ENCODE results near the gene RADX. TPM values are rescaled to one million over a fixed set of nuclear protein-coding genes. Genes with fewer than 3 reads are reported as not detected.

Gene RADX
- total RNA-seq, 1 experiment from 2014 or later = 0.20 TPM

DNA sequence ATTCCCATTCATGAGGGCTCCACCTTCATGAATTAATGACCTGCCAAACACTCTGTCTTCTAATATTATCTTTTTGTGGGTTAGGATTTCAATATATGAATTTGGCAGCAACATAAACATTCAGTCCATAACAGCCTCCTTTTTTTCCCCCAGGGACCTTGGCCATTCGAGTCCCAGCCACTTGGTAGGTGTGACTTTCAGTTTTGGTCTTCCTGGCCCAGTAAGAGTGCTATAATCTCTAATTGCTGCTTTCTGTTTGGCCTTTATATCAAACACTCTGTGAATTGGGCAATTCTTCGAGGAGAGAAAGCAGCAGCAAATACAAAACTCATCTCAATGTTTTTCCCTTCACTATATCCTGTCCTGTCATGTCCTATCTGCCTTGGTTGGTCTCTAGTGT is 12.4 kb upstream of the RADX start:
- TF ChIP-seq, protein P1, sequence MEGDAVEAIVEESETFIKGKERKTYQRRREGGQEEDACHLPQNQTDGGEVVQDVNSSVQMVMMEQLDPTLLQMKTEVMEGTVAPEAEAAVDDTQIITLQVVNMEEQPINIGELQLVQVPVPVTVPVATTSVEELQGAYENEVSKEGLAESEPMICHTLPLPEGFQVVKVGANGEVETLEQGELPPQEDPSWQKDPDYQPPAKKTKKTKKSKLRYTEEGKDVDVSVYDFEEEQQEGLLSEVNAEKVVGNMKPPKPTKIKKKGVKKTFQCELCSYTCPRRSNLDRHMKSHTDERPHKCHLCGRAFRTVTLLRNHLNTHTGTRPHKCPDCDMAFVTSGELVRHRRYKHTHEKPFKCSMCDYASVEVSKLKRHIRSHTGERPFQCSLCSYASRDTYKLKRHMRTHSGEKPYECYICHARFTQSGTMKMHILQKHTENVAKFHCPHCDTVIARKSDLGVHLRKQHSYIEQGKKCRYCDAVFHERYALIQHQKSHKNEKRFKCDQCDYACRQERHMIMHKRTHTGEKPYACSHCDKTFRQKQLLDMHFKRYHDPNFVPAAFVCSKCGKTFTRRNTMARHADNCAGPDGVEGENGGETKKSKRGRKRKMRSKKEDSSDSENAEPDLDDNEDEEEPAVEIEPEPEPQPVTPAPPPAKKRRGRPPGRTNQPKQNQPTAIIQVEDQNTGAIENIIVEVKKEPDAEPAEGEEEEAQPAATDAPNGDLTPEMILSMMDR (conservative IDR thresholded peaks at IDR 0.05) = no peak
- TF ChIP-seq EZH2 (IDR thresholded peaks at IDR 0.05; ENCODE audit: low read depth) = no peak
- H3K4me2 ChIP-seq = no peak overlapping the region
- no peaks in the 10 kb centered on the region for H3K36me3 ChIP-seq (ENCODE audit: low read depth)
- H3K4me1 ChIP-seq (replicated peaks; ENCODE audit: insufficient read depth) = no peaks in the 10 kb centered on the region
- H3K4me3 ChIP-seq = no peak overlapping the region
- H3K9me2 ChIP-seq (ENCODE audit: insufficient read depth) = no peaks in the 10 kb centered on the region
- H3K27me3 ChIP-seq (ENCODE audit: insufficient read depth, low read depth) = no peaks in the 10 kb centered on the region
- H3K79me2 ChIP-seq (ENCODE audit: low read depth) = no peaks in the 10 kb centered on the region
- intact Hi-C loops (cut with micrococcal nuclease; ENCODE audit: unreplicated experiment) = no loop called here
- POLR2A ChIA-PET (ENCODE audit: unreplicated experiment) = no interaction called here
- H3K27ac ChIP-seq = no peak overlapping the region
- no TSS peak for BruUV-seq (replicated peaks)
- CTCF ChIA-PET = no interaction called here
- no peaks in the 10 kb centered on the region for H3F3A ChIP-seq (ENCODE audit: insufficient read depth, low read depth)
- DNase-seq = no peak
- no peaks in the 10 kb centered on the region for H4K20me1 ChIP-seq (ENCODE audit: insufficient read depth)
- H3K9me3 ChIP-seq (ENCODE audit: insufficient read depth, low read depth) = no peaks in the 10 kb centered on the region
- no peak overlapping the region for H2AFZ ChIP-seq

DNA sequence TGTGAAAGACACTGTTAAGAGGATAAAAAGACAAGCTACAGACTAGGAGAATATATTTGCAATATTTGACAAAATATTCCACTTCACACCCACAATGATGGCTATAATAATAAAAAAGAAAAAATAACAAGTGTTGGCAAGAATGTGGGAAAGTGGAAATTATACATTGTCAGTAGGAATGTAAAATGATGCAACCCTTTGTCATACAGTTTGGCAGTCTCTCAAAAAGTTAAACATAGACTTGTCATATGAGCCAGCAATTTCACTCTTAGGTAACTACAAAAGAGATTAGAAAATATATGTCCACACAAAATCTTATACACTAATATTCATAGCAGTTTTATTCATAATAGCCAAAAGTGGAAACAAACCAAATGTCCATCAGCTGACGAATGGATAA is 5.2 kb upstream of the RADX start:
- H3K9me2 ChIP-seq (ENCODE audit: insufficient read depth) = no peaks in the 10 kb centered on the region
- CTCF ChIA-PET = no interaction called here
- no peak overlapping the region for H2AFZ ChIP-seq
- H3K4me3 ChIP-seq = no peak overlapping the region
- H3K9me3 ChIP-seq (ENCODE audit: insufficient read depth, low read depth) = no peaks in the 10 kb centered on the region
- H3K4me2 ChIP-seq = no peak overlapping the region
- no peak overlapping the region for H3K27ac ChIP-seq
- TF ChIP-seq, protein P1 (conservative IDR thresholded peaks at IDR 0.05) = no peak
- TF ChIP-seq EZH2 (IDR thresholded peaks at IDR 0.05; ENCODE audit: low read depth) = no peak
- H3K79me2 ChIP-seq (ENCODE audit: low read depth) = no peaks in the 10 kb centered on the region
- H3K27me3 ChIP-seq (ENCODE audit: insufficient read depth, low read depth) = no peaks in the 10 kb centered on the region
- POLR2A ChIA-PET (ENCODE audit: unreplicated experiment) = no interaction called here
- no peak for DNase-seq
- intact Hi-C loops (cut with micrococcal nuclease; ENCODE audit: unreplicated experiment) = no loop called here
- H3K4me1 ChIP-seq (replicated peaks; ENCODE audit: insufficient read depth) = 0 out of 2 replicates have a peak, but pooled peaks cover 3% of the 10 kb centered on the region
- BruUV-seq (replicated peaks) = no TSS peak
- no peaks in the 10 kb centered on the region for H3K36me3 ChIP-seq (ENCODE audit: low read depth)
- H4K20me1 ChIP-seq (ENCODE audit: insufficient read depth) = no peaks in the 10 kb centered on the region
- H3F3A ChIP-seq (ENCODE audit: insufficient read depth, low read depth) = no peaks in the 10 kb centered on the region

DNA sequence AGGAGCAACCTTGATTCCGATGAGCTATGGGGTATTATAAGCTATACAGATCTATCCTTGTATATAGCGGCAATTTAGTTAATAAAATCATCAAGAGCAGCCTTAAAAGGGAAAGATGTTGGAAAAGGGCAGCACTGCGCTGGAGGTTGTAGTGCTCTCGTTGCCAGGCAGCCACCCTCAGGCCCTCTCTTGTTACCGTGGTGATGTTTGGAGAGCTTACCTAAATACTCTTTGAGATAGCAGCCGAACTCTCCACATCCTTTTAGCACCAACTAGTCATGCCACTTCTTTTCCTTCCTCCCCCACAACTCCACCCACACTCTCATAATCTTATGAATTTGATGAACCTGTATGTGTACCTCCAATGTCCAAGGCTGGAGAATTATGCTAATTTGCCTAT is 3.8 kb upstream of the RADX start:
- CTCF ChIA-PET = no interaction called here
- POLR2A ChIA-PET (ENCODE audit: unreplicated experiment) = no interaction called here
- no TSS peak for BruUV-seq (replicated peaks)

More for the DNA sequence above, 3.8 kb upstream of the RADX start:
- H3K9me3 ChIP-seq (ENCODE audit: insufficient read depth, low read depth) = no peaks in the 10 kb centered on the region
- DNase-seq = no peak
- H3K4me3 ChIP-seq = no peak overlapping the region
- intact Hi-C loops (cut with micrococcal nuclease; ENCODE audit: unreplicated experiment) = no loop called here
- H3K4me2 ChIP-seq = no peak overlapping the region
- no peaks in the 10 kb centered on the region for H3K36me3 ChIP-seq (ENCODE audit: low read depth)
- H3F3A ChIP-seq (ENCODE audit: insufficient read depth, low read depth) = no peaks in the 10 kb centered on the region; the same call in 1 of the 2 replicates
- no peak overlapping the region for H2AFZ ChIP-seq
- H3K79me2 ChIP-seq (ENCODE audit: low read depth) = no peaks in the 10 kb centered on the region
- no peaks in the 10 kb centered on the region for H4K20me1 ChIP-seq (ENCODE audit: insufficient read depth)
- TF ChIP-seq EZH2 (IDR thresholded peaks at IDR 0.05; ENCODE audit: low read depth) = no peak
- TF ChIP-seq, protein P1 (conservative IDR thresholded peaks at IDR 0.05) = no peak
- H3K9me2 ChIP-seq (ENCODE audit: insufficient read depth) = no peaks in the 10 kb centered on the region
- no peaks in the 10 kb centered on the region for H3K27me3 ChIP-seq (ENCODE audit: insufficient read depth, low read depth)
- H3K4me1 ChIP-seq (replicated peaks; ENCODE audit: insufficient read depth) = peaks cover 3% of the 10 kb centered on the region; the same call in 1 of the 2 replicates
- no peak overlapping the region for H3K27ac ChIP-seq

Measured in PC-9 (cell line).